Right forelimb (tissue), 1 donor: Measurements from ENCODE around the gene INPP4B.

Source experiments
- DNase-seq: peaks from one replicate; pipeline ENCODE4 v3.0.0-alpha.2; 2018

Gene INPP4B

DNA sequence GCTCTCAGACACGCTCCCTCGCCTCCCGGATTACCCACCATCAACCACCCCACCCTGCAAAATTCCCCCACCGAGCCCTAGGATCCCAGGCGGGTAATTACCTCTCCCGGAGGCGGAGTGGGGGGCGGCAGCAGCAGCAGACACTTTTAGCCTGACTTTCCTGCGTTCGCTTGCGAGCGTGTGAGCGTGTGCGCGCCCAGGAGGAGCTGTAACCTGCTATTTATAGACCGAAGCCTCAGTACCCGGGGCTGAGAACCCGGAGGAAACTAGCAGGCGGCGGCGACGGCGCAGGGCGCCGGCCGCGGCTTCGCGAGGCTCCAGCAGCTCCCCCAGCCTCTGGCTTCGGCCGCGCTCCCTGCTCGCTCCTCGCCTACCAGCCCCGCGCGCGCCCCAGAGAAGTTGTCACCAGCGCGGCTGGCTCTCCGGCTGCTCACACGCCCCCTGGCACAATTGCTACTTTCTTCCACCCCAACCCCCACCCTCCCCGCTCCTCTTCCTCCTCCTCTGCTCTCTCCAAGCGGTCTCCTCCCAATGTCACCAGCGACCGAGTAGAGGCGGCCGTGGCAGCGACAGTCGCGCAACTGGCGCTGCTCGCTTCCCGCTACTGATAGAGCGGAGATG, at the start of gene INPP4B:
TSS of gene INPP4B (minus strand) at position 194 of the 621 bp plus-strand sequence.
- DNase-seq, result peak; percentile 77

DNA sequence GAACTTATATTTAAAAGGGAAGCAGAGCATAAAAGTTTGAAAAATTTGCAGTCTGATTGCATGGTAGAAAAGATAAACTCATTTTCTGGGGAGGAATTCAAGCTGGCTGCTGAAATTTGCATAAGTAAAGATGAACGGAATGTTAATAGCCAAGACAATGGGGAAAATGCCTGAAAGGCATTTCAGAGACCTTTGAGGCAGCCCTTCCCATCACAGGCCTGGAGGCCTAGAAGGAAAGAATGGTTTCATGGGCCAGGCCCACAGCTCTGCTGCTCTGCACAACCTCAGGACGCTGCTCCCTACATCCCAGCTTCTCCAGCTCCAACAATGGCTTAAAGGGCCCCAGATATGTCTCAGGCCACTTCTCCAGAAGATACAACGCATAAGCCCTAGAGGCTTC, 46.9 kb upstream of the INPP4B start:
- DNase-seq, result no peak

DNA sequence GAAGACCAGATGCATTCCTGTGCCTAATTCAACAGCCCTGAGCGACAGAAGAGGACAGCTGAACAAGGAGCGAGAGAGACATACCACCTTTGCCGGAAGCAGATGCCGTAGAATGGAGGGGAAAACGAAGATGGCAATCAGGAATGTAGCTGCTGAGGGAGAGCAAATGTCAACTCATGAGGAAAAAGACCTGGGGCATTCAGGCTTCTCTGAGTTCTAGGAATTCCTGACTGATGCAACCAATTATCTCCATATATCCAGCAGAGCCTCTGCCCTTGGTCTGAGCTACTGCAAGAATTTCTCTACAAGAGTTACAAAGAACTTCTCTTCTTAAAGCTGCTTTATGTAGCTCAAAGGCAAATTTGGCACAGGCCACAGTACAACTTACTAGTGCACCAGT, 40.5 kb upstream of the INPP4B start:
- DNase-seq, result no peak

DNA sequence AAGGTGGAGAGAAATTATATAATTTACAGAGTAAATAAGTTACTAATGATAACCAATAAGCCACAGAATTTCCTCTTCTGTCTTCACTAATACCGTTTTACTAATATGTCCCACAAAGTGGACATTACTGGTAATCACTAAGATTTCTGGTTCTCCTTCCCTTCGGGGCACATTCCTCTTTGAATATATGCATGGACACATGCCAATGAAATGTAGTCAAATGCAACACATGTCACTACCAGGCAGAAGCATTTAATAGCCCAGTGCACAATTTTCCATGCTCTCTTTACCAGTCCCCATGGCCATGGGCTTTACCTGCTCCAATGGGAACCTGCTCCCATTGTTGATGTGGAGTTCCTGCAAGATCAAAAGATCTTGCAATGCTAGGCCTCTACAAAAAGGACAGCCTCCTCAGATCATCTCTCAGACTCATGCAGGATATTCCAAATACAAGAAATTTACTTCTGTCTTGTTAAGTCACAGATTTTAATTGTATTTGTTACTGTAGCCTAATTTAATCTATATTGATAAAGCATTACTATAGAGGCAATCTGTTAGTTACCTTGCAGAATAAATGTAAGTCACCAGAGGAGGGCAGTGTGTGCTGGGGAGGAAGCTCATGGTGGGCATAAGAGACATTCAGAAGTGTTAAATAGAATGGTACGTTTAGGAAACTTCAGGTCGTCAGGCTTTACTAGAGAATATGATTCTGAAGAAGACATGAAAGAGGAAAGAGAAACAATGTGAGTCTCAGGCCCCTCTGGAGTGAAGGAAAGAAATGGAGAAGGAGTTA, 37.1 kb upstream of the INPP4B start:
- DNase-seq, result no peak

DNA sequence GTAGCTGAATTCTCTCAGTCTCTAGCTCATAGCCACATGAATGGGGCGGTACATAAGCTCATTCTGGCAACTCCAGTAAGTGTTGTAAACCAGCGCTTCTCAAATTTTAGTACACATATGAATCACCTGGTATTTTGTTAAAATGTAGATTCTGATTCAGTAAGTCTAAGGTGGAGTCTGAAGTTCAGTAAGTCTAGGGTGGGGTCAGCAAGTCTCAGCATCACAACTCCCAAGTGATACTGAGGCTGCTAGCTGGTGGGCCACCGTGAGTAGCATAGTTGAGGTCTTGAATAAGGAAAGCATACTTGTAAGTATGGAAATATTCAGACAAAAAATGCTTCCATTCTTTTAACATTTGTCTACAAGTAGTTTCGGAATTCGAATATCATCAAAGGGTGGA, 36.1 kb upstream of the INPP4B start:
- DNase-seq, result no peak

DNA sequence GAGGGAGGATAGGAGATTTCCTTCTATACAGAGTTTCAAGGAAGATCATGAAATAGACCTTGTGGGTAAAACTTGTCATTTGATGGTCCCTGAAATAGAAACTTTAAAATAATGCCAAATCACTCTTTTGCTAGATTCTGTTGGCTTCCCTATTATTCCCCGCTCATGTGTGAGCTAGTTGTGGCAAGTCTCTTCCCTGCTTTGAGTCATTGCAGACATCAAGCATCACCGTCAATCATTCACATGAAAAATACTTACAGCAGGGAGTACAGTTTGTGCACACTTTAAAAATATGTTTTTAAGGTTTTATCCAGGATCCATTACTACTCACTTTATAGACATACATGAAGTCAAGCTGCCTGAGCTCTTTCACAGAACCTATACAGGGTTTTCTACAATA, 35.2 kb upstream of the INPP4B start:
- no peak for DNase-seq

DNA sequence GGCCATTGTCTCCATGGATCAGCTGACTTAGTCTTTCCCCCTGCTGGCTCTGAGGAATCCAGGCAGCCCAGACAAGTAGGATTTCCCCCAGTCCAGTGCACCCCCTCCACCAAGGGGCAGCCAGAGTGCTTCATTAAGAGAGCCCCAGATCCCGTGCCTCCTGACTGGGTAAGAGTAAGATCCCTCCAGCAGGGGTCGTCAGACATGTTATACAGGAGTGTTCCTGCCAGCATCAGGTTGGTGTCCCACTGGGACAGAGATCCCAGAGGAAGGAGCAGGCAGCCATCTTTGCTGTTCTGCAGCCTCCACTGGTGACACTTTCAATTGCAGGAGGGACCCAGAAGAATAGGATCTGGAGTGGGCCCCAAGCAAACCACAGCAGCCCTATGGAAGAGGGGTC, 29.0 kb upstream of the INPP4B start:
- no peak for DNase-seq

DNA sequence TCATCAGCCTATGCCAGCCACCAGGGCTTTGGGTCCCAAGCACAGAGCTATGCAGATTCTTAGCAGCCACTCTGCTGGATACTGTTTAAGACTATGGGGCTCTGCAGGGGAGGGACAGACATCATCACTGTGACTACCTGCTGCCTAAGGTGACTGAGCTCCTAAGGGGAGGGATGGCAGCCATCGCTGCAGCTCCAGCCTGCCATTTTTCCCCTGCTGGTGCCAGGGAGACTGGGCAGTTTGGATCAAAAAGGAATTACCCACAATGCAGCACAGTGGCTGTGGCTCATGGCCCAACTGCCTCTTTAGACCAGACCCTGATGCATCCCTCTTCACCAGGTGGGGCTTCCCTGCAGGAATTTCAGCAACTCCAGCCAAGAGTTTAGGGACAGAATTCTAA, 28.6 kb upstream of the INPP4B start:
- no peak for DNase-seq

DNA sequence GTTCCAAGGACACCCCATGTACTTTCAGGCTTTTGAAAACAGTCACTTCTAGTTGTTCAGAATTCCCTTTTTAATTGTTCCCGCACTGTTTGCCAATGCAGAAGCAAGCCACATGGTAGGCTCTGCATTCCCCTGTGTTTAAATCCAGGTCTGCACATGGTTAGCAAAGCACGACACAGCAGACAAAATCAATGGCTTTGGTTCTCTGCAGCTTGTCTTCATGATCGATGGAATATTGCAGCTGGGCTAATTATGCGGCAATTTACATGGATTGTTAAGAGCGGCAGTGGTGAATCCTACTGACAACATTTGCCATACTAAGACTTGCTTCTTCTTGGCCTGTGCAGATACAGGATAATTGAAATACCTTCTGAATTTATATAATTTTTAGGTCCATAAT, 20.6 kb upstream of the INPP4B start:
- DNase-seq, result no peak

DNA sequence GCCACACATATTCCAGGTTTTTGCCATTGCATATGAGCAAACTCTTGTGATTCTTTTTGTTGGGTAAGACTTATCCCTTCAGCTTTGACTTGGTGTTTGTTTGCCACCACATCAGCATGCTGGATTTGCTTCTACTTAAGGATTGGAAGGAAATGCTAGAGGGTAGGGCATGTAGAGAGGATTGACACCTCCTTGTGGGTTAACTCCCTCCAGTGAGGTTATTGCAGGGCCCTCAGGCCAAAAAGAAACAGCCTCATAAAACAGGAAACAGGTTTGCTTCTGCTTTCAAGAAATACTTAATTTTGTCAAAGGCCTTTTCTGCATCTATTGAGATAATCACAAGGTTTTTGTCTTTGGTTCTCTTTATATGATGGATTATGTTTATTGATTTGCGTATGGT, 15.2 kb upstream of the INPP4B start:
- DNase-seq, result no peak

DNA sequence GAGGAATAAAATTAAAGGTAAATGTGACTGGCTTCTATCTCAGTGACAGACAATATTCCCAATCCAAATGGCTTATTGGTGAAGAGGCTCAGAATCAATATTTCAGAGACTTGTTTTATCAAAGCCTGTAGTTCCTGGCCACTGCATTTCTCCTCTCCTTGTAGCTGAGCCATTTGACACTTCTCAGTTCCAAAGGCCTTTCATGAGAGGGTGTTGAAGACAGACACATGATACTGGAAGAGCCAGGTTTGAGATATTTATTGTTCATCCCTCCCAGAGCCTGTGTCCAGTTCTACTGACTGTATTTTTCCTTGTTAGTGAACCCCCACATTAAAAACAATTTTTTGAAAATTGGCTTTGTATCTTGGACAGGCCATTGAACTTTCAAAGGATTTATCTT, 12.9 kb upstream of the INPP4B start:
- no peak for DNase-seq

DNA sequence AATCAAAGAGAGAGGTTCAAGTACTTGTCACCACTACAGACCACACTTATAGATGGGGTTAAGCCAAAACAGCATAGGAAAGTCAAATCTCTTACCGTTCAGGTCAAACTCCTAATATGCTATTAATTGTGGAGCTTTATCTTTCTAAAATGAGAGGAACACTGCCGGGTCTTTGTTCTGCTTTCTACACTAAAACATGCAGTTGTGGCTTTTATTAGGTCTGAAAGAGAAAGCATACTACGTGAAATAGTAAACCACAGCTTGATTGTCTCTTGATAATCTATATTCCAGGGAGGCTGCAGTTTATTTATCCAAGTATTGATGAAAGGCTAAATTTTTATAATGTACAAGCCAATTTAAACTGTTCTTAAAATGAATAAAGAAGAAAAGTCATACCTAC, 12.3 kb upstream of the INPP4B start:
- no peak for DNase-seq

DNA sequence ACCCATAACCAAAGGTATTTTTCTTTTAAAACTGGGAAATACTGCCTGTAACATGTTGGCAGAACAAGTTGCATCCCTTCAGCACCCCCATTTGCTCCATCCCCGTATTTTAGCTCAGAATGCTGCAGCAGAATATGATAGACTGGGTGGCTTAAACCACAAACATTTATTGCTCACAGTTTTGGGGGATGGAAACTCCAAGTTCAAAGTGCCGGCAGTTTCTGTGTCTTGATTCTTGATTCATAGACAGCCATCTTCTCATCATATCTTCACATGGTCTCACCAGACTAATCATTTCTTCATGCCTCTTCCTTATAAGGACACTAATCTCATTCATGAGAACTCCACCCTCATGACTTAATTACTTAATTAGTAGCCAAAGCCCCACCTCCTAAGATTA, 10.5 kb upstream of the INPP4B start:
- no peak for DNase-seq

DNA sequence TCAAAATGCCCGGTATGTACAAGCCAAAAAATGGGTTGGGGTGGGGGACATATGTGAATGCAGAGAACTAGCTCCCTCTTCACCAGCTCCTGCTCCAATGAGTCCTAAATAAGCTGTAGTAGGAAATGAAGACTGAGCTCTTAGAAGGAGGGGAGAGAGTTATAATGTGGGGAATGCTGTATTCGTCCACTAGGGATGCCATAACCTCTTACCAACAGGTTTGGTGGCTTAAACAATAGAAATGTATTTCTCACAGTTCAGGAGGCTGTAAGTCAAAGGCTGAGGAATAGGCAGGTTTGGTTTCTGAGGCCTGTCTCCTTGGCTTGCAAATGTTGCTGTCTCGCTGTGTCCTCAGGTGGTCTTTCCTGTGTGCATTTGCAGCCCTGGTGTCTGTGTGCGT, 4.4 kb upstream of the INPP4B start:
- DNase-seq, result no peak

DNA sequence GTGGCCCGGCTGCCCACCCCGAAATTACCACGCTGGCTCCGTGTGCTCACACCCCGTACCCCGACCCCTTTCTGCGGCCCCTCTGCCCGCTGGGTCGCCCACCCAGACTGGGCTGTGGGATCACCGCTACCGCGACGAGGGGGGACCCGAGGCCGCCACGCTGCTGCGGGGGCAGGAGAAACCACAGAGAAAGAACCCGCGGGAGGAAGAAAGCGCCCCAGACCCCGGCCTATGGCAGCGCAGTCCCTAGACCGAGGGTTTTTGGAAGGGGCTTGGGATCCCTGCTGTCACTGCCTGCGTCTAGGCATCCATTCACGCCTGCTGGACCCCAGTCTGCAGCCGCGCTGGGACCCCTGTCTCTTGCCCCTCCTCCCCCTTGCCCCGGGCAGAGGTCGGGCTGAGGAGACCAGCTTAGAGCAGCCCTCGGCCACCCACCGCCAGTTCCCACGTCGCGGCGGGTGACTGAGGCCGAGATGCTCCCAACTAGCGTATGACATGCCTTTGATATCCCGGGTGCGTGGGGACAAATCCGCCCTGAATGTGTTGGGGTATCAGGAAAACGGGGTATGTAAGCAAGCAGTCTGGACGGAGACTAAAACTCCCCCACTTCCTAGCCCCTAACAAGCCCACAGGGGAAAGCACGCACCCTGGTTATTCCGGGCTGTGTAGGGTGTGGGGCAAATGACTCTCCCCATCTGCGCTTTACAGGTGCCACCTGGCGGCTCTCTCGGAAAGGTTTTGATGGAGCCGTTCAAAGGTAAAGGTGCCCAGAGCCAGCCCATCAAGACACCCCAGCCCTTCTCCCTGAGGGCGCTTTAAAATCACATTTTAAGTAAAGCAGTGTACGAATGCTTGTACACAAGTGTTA, 862 bp upstream of the INPP4B start:
- peak; percentile 66 for DNase-seq

DNA sequence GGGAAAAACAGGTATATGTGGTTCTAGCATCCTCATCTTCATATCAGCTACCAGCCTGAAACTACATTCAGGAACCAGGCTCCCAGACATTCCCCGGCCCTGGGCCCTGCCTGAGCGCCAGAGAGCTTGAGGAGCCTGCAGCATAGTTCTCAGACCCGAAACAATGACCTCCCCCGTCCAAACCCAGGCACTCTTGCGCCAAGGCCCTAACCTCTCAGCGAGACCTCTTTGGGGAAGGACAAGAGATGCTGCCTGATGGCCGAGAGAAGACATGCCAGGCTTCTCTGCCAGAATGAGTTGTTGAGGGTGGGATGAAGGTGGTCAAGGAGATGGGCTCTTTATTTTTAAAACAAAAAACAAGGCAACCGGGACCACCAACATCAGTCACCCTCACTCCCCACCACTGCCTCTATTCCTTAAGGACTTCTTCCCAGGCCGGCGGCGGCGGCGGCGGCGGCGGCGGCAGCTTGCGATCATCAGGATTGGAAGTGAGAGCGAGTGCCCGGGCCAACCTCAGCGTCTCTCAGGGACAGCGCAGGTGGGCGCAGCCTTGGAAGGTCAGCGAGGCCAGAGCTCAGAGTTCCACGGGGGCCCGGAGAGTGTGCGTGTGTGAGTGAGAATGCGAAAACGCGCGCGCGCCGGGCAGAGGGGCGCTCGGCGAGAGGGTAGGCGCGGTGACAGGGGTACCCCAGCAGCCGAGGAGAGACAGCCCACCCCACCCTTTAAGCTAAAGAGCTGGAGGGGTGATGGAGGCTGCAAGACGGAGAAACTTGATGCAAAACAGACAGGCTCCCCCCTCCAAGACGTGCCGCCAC, 601 bp downstream of the INPP4B start:
- DNase-seq, result peak; percentile 57

DNA sequence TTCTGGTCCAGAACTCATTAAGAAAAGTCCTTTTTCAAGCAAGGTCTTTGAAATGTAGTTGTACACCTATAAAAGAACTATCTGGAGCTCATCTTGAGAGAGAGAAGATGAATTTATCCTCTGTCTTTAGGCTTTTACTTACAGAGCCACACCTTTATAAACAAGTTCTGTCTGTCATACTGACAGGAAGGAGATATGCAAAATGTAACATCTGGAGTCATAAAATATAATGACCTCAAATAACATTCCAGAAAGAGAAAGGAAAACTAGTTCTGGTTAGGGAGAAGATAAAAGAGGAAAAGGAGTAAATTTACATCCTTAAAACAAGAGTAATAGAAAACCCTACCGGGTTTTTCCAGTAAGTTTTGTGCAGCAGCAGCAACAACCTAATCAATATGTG, 1.3 kb downstream of the INPP4B start:
- DNase-seq, result no peak

DNA sequence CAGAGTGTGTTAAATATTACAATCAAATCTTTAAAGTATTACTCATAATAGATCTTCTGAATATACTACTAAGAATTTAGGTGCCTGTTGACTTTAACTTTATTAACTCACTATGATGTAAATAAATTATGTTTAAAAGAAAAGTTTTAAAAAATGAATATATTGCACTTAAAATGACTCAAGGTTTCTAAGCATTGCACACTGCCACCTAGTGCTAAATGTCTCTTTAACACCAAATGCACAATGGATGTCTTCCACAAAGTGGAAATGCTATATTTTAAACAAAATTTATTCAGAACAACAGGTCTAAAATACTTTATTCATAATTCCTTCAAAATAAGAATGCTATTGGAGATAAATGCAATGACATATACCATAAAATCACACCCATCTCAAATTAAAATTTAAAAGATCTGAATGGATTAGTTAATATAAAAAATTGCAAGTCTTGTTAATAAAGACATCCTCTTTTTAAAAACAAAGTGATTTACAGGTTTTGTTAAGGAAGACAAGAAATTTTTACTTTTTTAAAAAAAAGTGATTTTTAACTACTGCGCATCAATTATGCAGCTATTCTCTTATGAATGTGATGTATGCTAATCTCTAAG, 5.5 kb downstream of the INPP4B start:
- no peak for DNase-seq

DNA sequence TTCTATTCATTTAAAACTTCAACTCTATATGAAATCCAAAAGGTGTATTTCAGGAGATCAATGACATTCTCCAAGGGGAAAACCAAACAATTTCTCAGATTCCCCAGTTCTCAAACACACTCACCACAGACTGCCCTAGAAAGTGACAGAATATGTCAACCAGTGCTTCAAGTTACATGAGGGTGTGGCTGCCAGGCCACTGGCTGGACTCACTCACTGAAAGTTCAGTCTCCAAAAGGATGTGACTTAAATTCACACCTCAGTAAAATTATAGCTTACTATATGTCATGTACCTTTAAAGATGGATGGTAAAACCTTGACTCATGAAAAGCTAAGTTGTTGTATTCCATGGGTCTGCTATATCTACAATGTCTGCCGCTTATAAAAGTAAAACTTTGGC, 7.3 kb downstream of the INPP4B start:
- no peak for DNase-seq

DNA sequence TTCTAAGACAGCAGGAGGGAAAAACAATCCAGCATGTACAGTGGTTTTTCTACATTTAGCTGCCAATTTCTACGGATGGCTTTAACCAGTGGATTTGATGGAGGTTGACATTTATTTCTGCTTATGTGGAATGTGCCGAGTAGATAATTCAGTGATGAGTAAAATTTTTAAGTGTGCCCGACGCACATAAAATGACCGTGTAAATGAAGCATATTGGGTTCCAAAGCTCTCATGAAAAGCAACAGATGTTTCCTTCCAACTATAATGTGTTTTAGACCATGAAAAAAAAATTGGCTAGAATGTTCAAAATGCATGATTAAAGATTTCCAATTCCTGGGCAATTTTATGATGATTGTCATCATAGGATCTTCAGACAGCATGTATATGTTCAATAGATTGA, 14.1 kb downstream of the INPP4B start:
- DNase-seq, result no peak

DNA sequence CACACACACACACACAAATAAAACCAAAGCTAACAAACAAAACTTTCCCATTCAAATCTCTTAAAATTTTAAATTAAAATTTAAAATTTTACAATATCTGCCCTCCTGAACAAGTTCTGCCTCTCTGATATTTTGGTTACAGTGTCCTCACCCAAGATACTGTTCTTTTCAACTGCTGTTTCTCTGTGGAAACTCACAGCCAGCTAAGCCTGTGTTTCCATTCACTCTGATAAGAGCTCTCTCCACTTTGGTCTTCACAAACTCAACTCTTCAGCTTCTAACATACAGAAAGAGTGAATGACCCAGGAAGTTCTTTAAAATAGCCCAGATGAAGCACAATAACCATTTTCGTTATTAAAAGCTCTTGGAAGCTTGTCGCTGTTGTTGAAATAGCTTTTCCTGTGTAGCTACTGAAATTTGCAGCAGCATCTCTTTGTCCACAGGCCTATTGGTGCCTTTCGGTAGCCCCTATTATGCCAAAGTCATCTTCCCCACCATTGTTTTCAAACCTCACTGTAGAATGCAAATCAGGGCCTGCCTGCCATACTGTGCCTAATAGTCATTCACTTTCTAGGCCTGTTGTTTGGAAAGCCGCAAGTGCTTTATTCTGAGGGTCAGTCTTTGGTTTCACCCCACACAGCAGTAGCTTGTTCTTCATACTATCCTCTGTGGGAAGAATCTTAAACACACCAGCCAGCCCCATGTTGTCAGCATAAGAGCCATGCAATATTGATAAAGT, 19.4 kb downstream of the INPP4B start:
- DNase-seq, result no peak

DNA sequence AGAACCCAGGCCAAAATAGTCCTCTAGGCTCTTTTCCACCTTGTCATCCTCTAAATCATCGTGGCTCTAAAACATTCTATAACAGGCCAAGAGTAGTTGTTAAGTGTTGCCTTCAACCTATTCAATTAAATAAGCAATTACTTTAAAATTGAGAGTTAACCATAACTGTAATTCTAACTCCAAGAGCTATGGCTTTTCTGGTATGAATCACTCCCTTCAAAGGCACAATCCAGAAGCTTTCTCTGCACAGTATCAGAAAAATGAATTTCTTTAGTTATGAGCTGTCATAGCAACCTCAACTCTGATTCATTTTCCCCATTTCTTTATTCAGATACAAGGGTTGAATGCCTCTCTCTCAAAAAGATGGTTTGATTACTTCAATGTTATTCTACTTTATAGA, 21.7 kb downstream of the INPP4B start:
- DNase-seq, result no peak
